ENCODE results near the gene NFATC1.

NFATC1 gene

GRCh38 chr18:79405019-79405780 is 9.5 kb downstream of the NFATC1 start:
- DNase-seq: peak in 3 of 5 experiments; percentile 49 to 58 (median 53)

- peak; percentile 67 to 92 (median 88) for DNase-seq
These were observed 10.2 kb downstream of the NFATC1 start for GRCh38 chr18:79405781-79406575.

- peak in 1 of 5 experiments; percentile 3 for DNase-seq
These were observed 11.0 kb downstream of the NFATC1 start for GRCh38 chr18:79406708-79407107.

GRCh38 chr18:79409313-79409712 is 13.6 kb downstream of the NFATC1 start:
- no peak for DNase-seq

- DNase-seq: no peak
These were observed 14.5 kb downstream of the NFATC1 start for GRCh38 chr18:79410171-79410641.

- DNase-seq: no peak
These were observed 15.2 kb downstream of the NFATC1 start for GRCh38 chr18:79410731-79411613.

GRCh38 chr18:79411614-79412526 is 16.1 kb downstream of the NFATC1 start:
- DNase-seq: no peak

- no peak for DNase-seq
These were observed 17.3 kb downstream of the NFATC1 start for GRCh38 chr18:79413025-79413424.

GRCh38 chr18:79413426-79413825 is 17.7 kb downstream of the NFATC1 start:
- no peak for DNase-seq

GRCh38 chr18:79413901-79414300 is 18.2 kb downstream of the NFATC1 start:
- DNase-seq: no peak

- DNase-seq: no peak
These were observed 20.4 kb downstream of the NFATC1 start for GRCh38 chr18:79416022-79416676.

GRCh38 chr18:79416677-79417052 is 20.9 kb downstream of the NFATC1 start:
- DNase-seq: no peak

GRCh38 chr18:79418236-79418635 is 22.5 kb downstream of the NFATC1 start:
- no peak for DNase-seq

- DNase-seq: no peak
These were observed 22.9 kb downstream of the NFATC1 start for GRCh38 chr18:79418642-79419041.

- no peak for DNase-seq
These were observed 24.5 kb downstream of the NFATC1 start for GRCh38 chr18:79420033-79420745.

- DNase-seq: no peak
These were observed 25.6 kb downstream of the NFATC1 start for GRCh38 chr18:79421275-79421857.

GRCh38 chr18:79422022-79422782 is 26.5 kb downstream of the NFATC1 start:
- DNase-seq: no peak

- no peak for DNase-seq
These were observed 27.0 kb downstream of the NFATC1 start for GRCh38 chr18:79422783-79423165.

Measured in T-helper 2 cell (primary cell).